OCI-M2 (cell line): Measurements from ENCODE around the gene RGMA.
"Not testable (repeated sequence)": the region's sequence is repeated elsewhere in the genome, so short reads cannot be mapped to it uniquely, and the experiment has no call there.

Experiments
- DNase-seq: peaks from one replicate; lab custom pipeline; 2025; ENCODE audit not compliant: unreplicated experiment; lab: John Stamatoyannopoulos, UW

RGMA gene

DNA sequence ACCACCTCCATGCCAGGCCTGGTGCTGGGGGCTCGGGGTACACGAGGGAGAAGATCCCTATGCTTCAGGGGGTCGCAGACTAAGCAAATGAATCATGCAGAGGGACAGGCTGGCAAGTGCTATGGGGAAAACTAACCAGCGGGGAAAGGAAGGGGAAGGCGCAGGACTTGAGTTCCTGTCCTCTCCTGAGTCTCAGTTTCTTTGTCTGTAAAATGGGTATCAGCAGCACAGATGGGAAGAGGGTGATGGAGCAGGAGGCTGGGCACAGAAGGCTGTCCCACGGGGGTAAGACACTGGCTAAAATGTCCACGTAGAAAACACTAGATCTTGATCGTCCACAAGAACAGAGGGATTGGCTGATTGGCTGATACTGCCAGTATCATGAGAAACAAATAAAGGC lies 39.8 kb downstream of the RGMA start:
- DNase-seq: no peak

DNA sequence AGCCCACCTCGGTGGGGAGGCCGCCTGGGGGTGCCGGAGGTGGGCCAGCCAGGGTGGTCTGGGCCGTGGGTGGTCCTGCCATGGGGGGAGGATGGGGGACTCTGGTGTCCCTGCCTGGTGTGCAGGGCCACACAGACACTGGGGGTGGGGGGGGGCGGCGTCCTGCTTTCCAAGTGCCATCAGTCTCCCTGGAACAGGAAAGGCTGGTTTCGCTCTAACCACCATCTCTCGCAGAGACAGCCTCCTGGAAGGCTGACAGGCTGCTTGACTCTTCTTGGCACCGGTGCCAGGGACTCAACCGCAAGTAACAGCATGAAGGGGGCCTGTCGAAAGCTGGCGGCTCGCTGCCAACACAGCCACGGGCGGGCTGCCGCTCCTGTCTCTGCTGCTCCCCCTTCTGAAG lies 40.3 kb downstream of the RGMA start:
- no peak for DNase-seq

GRCh38 chr15:93048426-93048721 lies 40.6 kb downstream of the RGMA start:
- DNase-seq: no peak

DNA sequence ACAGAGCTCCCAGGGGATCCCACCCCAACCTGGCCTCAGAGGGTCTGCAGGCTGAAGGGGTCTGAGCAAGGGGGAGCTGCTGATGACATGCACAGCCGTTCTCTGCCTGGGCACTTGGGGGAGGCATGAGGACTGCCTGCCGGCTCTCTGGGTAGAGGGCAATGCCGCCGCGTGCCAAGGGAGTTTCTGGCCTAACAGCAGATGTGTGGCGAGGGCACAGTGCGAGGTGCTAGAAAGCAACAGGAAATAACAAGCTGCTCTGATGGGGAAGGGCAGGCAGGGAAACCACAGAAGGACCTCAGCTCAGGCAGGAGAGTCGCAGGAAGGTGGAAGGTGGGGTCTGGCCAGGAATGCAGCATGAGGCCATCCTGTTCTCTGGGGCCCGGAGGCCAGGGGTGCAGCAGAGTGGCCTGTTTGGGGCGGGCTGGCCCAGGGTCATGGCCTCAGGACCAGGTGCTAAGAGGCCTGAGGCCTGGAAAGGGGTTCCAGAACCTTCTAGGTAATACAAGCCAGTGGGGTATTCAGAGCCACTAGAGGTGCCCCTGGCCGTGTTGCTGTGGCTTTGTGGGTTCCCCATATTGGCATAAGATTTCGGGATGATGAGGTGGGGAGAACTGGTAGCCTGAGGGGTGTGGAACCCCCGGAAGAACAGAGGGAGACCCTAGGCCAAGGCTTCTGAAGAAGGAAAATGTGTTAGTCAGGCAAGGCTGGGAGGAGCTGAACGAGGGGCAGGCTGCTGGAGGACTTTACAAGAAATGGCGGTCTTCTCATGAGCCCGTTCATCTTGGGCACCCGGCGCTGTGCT lies 41.2 kb downstream of the RGMA start:
- DNase-seq: no peak

DNA sequence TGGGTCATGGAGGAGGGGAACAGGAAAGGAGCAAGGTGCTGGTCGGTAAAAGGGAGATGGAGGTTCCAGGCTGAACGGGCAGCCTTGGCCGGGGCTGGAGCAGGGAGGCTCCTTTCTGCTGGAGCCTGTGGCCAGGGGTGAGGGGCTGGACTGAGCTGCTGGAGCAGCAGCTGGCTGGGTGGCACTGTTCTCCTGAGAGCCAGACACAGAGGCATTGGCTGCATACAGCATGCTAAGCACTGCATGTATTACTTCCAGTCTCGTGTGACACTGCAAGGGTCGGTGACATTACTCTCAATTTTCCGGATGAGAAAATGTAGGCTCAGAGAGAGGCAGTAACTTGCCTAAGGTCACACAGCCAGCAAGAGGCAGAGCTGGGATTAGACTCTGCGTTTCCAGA lies 42.3 kb downstream of the RGMA start:
- DNase-seq: no peak

DNA sequence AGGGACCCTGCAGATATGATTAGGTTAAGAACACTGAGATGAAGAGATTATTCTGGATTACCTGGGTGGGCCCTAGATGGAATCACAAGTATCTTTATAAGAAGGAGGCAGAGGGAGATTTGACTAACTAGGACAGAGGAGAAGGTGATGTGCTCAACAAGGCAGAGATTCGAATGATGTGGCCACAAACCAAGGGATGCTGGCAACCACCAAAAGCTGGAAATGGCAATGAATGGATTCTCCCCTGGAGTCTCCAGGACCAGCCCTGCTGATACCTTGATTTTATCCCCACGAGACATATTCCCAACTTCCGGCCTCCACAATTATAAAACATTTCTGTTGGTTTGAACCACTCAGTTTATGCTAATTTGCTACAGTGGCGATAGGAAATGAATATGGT lies 42.9 kb downstream of the RGMA start:
- DNase-seq: no peak

- no peak for DNase-seq
Observed at GRCh38 chr15:93045191-93045785, 43.7 kb downstream of the RGMA start.

DNA sequence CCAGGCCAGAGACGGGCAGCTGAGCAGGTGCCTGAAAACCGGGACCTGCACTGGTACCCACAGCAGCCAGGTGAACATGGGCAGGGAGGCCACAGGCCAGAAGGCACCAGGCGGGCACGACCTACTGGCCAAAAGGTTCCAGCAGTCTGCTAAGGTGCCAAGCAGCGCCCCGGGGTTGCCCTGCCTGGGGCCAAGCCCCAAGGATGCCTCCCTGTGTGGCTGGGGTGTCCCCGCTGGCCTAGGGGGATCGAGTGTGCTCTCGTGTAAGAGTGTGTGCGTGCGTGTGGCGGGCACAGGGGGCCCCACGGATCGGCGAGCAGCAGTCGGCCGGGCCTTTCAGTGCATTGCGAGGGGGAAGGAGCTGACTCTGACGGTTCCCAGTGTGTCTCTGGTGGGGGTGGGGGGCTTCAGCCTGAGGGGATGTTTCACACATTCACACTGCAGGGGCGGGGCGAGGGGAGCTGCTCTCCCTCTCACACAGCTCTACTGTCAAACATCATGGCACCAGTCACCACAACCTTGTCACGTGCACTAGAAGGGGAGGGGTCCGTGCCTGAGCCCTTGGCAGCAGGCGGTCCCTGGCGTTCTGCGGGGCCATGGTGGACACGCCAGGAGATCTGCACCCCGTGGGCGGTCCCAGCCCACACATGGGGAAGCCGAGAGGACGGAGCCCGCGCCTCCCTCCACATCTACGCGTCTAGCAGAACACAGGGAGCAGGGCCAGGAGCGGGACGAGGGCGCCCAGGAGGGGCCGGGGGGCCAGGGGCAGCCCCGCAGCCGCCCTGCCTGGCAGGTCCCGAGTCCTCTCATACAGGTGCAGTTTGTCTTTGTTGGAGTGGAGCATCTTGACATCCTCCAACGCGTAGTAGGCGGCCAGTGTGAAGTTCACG lies 44.5 kb downstream of the RGMA start:
- no peak for DNase-seq

GRCh38 chr15:93043621-93044300 lies 45.2 kb downstream of the RGMA start:
- no peak for DNase-seq

DNA sequence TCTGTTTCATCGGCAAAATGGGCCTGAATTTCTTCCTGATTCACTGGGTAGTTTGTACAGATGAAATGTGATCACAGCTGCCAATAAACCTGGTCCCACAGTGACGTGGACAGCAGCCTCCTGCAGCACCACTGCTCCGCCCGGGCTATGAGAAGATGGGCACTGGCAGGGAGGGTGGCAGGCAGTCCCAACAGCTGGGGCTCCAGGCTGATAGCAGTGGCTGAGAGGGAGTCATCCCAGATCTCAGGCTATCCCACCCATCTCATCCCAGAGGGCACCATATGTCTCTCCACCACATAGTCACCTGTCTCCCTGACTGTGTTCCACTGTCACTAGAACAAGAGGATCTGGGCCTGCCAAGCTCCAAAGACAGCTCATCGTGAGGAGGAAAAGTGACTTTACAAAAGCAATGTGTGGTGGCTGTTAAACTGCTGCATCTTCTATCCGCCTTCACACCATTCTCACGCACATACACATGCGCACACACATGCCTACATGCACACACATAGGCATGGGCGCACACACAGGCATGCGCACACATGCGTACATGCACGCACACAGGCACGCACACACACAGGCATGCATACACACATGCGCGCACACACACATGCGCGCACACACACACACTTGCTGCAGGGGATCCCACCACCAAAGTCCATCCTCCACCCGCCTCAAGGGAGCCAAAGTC lies 46.2 kb downstream of the RGMA start:
- DNase-seq: no peak

- DNase-seq: no peak
Observed at GRCh38 chr15:93042211-93042610, 46.8 kb downstream of the RGMA start.

DNA sequence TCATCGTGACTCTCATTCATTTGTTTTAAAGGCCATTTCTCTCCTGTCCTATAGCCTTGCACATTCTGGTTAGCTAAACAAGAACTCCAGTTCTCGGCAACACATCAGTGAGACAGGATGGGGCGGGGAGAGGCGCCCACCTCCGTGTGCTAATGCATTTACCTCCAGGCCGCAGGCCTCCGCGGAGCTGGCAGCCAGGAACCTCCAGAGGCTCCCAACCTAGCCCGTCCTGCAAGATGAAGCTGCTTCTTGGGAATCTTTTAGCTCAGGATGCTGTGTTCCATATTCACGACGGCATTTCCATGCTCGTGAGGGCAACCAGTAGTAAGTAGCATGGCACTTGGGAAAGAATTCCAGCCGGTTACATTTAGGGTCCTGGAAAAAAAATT lies 47.9 kb downstream of the RGMA start:
- DNase-seq: no peak

DNA sequence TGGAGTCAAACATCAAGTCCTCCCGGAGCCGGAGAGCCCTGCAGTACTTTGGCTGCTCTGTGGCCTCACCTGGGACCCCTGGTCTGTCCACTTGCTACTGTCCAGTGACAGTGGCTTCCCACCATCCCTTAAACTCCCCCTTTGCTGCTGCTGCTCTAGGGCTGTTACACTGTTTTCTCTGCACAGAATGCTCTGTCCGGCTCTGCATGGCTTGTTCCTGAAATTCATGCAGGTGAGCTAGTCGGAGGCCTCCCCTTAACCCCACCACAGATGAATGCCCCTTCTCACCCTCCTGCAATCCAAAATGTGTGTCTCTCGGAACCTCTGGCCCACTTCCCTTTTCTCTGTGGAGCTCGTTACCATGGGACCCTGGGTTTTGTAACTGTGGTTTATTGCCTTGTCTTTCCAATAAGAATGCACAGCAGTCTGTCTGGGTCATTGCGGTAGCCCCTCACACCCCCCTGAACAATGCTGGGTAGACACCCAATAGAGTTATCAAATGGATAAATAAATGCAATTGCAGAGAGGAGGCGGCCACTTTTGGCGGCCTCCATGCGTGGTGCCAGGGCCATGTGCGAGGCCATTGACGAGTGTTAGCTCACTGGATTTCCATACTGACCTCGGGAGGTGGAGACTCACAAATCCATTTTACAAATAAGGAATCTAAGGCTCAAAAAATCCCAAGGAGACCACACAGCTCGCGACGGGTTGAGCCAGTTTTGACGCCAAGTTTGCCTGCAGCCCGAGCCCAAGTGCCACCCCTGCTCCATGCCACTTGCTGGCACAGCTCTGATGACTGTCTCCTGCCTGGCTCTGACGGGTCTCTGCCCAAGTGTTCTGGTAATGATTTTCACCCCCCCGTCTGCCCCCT lies 48.5 kb downstream of the RGMA start:
- no peak for DNase-seq

DNA sequence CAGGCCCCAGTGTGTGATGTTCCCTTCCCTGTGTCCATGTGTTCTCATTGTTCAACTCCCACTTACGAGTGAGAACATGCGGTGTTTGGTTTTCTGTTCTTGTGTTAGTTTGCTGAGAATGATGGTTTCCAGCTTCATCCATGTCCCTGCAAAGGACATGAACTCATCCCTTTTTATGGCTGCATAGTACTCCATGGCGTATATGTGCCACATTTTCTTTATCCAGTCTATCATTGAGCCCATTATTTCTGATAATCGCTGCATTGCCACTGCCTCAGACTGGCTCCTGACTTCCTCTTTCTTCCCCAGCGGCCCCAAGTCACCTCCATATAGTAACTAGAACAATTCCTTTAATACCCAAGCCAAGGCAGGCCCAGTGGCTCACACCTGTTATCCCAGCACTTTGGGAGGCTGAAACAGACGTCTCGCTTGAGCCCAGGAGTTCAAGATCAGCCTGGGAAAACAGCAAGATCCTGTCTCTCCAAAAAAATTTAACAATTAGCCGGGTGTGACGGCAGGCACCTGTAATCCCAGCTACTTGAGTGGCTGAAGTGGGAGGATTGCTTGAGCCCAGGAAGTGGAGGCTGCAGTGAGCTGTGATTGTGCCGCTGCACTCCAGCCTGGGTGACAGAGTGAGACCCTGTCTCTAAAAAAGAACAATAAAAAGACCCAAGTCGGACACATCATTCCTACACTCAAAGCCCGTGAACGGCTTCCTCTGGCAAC lies 49.3 kb downstream of the RGMA start:
- DNase-seq: not testable (repeated sequence)

GRCh38 chr15:93037820-93038705 lies 50.9 kb downstream of the RGMA start:
- DNase-seq: no peak

DNA sequence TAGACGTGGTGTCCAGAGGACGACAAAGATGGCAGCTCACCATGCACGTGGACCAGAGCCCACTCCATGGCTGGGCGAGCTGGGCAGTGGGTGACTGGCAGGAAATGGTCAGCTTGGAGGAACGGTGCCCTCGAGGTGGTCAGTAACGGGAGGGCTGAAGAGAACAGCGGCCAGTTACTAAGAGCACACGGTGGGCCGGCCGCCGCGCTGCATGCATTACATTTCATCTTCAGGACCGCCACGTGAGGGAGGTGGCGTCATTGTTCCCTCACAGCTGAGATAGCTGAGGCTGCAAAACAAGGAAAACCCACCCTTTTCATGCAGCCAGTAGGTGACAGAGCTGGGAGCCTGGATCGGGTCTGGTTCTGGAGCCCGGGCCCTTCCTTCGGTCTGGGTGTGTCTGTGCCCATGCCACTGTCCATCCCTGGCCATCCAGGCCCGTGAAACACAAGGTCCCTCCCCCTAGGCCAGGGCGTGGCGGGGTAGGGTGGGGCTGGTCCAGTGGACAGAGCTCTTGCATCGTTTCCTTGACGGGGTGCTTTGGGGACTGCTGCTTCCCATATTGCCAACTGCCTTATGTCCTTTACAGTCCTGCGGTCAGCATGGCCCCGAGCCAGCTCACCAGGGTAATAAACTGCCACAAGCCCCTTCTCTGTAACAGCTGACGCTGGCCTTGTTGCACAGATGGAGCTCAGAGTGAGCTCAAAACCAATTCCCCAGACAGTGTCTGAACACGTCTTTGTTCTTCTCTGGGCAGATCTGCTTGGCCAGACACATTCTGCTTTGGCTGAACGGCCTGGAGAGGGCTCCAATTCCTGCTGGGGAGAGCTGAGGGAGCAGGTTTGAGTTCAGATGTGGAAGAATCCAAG lies 51.8 kb downstream of the RGMA start:
- no peak for DNase-seq
